DOHH2 (cell line): ENCODE measurements around the gene MARCHF6.

Experiments used
- H3F3A ChIP-seq: fragments of 200-600 bp; sonication (generic), shearing (Covaris generic); 2 replicates; pipeline ENCODE4 v1.6.0; 2016; ENCODE audit warnings: antibody characterized with exemption, mild to moderate bottlenecking; ENCODE audit not compliant: control insufficient read depth, insufficient read depth
- H3K27ac ChIP-seq: fragments of 200-600 bp; sonication (generic); 2 replicates; pipeline ENCODE4 v1.5.1; 2014; ENCODE audit warnings: low read depth, mild to moderate bottlenecking, low read length, moderate library complexity
- H3K27me3 ChIP-seq: fragments of 200-600 bp; sonication (generic); 2 replicates; pipeline ENCODE4 v1.6.1; 2014; ENCODE audit warnings: mild to moderate bottlenecking, low read length, mixed read lengths; ENCODE audit not compliant: control insufficient read depth
- H3K36me3 ChIP-seq: fragments of 200-600 bp; sonication (generic); 2 replicates; pipeline ENCODE4 v1.6.1; 2014; ENCODE audit warnings: mild to moderate bottlenecking, low read length, moderate library complexity, mixed read lengths; ENCODE audit not compliant: control insufficient read depth
- H3K4me1 ChIP-seq: fragments of 200-600 bp; sonication (generic); 2 replicates; pipeline ENCODE4 v1.6.1; 2014; ENCODE audit warnings: mild to moderate bottlenecking, low read length, mixed read lengths; ENCODE audit not compliant: control insufficient read depth
- H3K4me2 ChIP-seq: fragments of 200-600 bp; sonication (generic); 2 replicates; pipeline ENCODE4 v1.6.0; 2014; ENCODE audit warnings: mild to moderate bottlenecking, low read length, moderate library complexity
- H3K4me3 ChIP-seq: fragments of 200-600 bp; sonication (generic); 2 replicates; pipeline ENCODE4 v1.5.1; 2014; ENCODE audit warnings: mild to moderate bottlenecking, low read length, mixed read lengths
- H3K79me2 ChIP-seq: fragments of 200-600 bp; sonication (generic); 2 replicates; pipeline ENCODE4 v1.6.1; 2014; ENCODE audit warnings: mild to moderate bottlenecking, low read length, mixed read lengths; ENCODE audit not compliant: control insufficient read depth
- H3K9me2 ChIP-seq: fragments of 200-600 bp; sonication (generic); replicated peaks from 2 replicates; pipeline ENCODE4 v1.6.1; 2014; ENCODE audit warnings: mild to moderate bottlenecking, low read length, mixed read lengths; ENCODE audit not compliant: control insufficient read depth
- H3K9me3 ChIP-seq: fragments of 200-600 bp; sonication (generic); 2 replicates; pipeline ENCODE4 v1.6.1; 2014; ENCODE audit warnings: antibody characterized with exemption, low read length, mixed read lengths; ENCODE audit not compliant: control insufficient read depth, insufficient read depth
- H4K20me1 ChIP-seq: fragments of 200-600 bp; sonication (generic); 2 replicates; pipeline ENCODE4 v1.6.0; 2014; ENCODE audit warnings: low read depth, mild to moderate bottlenecking, antibody characterized with exemption, low read length, moderate library complexity; ENCODE audit not compliant: control insufficient read depth, insufficient read depth
- CTCF ChIP-seq: fragments of 200-600 bp; sonication (generic); IDR thresholded peaks from one replicate; pipeline ENCODE4 v1.5.1; 2014; ENCODE audit warnings: antibody characterized with exemption, mild to moderate bottlenecking, low read depth, low read length; ENCODE audit not compliant: poor library complexity, severe bottlenecking
- EZH2phosphoT487 ChIP-seq: fragments of 200-600 bp; sonication (generic); IDR thresholded peaks from 2 replicates; pipeline ENCODE4 v1.6.1; 2017; ENCODE audit warnings: borderline replicate concordance, mild to moderate bottlenecking, antibody characterized with exemption, low read length, moderate library complexity, mixed read lengths

MARCHF6 gene

GRCh38 chr5:10400831-10401230 lies 47.3 kb downstream of the MARCHF6 start:
- Histone ChIP-seq H3K27me3 (no peaks in the 10 kb centered on the region), H3K27ac (no peak overlapping the region), H3K79me2 (no peaks in the 10 kb centered on the region), H4K20me1 (no peaks in the 10 kb centered on the region), H3K9me3 (no peaks in the 10 kb centered on the region), H3K4me3 (no peak overlapping the region), H3K4me2 (no peak overlapping the region), H3K9me2 (no peaks in the 10 kb centered on the region), H3K36me3 (peaks cover 76% of the 10 kb centered on the region), H3K4me1 (no peaks in the 10 kb centered on the region), H3F3A (peaks cover 2% of the 10 kb centered on the region; the same call in 1 of the 2 replicates)
- TF ChIP-seq CTCF (no peak), EZH2phosphoT487 (no peak)

- Histone ChIP-seq H3K27ac (no peak overlapping the region), H3K4me1 (no peaks in the 10 kb centered on the region), H3K79me2 (no peaks in the 10 kb centered on the region), H3K9me3 (no peaks in the 10 kb centered on the region), H3F3A (peaks cover 2% of the 10 kb centered on the region; the same call in 1 of the 2 replicates), H3K36me3 (peaks cover 79% of the 10 kb centered on the region), H3K9me2 (no peaks in the 10 kb centered on the region), H3K4me2 (no peak overlapping the region), H4K20me1 (no peaks in the 10 kb centered on the region), H3K27me3 (no peaks in the 10 kb centered on the region), H3K4me3 (no peak overlapping the region)
- no peak for TF ChIP-seq CTCF
- no peak for TF ChIP-seq EZH2phosphoT487
Measured at GRCh38 chr5:10401498-10401897, 48.0 kb downstream of the MARCHF6 start.
